Spleen (tissue), 11 donors: ENCODE results near the gene HGFAC. TPM values are rescaled to one million over a fixed set of nuclear protein-coding genes. Genes with fewer than 3 reads are reported as not detected.

Experiments used
- DNase-seq: peaks from one replicate; pipeline ENCODE4 v3.0.0-alpha.2; 2020
- H3K27ac ChIP-seq, 8 donors: fragments of 200-600 bp; sonication (generic) in 7 of 8; 1 replicate in 4 of 8; 2 replicates in 4 of 8; pipeline versions ENCODE4 v1.5.0 to v1.8.0; 2016 to 2021; ENCODE audit warnings: inconsistent platforms in 4 of 8, mild to moderate bottlenecking in 4 of 8, moderate library complexity in 1 of 8
- H3K27me3 ChIP-seq, 7 donors: fragments of 200-600 bp; sonication (generic) in 6 of 7; replicated peaks in 1 of 7; 1 replicate in 4 of 7; 2 replicates in 3 of 7; pipeline versions ENCODE4 v1.5.0 to v1.8.0; 2016 to 2021; ENCODE audit warnings: inconsistent platforms in 3 of 7, mild to moderate bottlenecking in 1 of 7
- H3K36me3 ChIP-seq, 6 donors: fragments of 200-600 bp; sonication (generic) in 5 of 6; 1 replicate in 4 of 6; 2 replicates in 2 of 6; pipeline versions ENCODE4 v1.5.0 to v1.8.0; 2016 to 2021; ENCODE audit warnings: inconsistent platforms in 2 of 6
- H3K4me1 ChIP-seq, 6 donors: fragments of 200-600 bp; sonication (generic) in 5 of 6; 1 replicate in 3 of 6; 2 replicates in 3 of 6; pipeline versions ENCODE4 v1.5.0 to v1.8.0; 2016 to 2021; ENCODE audit warnings: inconsistent platforms in 3 of 6
- H3K4me3 ChIP-seq, 8 donors: fragments of 200-600 bp; sonication (generic) in 7 of 8; 1 replicate in 4 of 8; 2 replicates in 4 of 8; pipeline versions ENCODE4 v1.5.0 to v1.8.0; 2016 to 2021; ENCODE audit warnings: inconsistent platforms in 4 of 8, mild to moderate bottlenecking in 4 of 8, moderate library complexity in 2 of 8
- H3K9me3 ChIP-seq, 8 donors: fragments of 200-600 bp; sonication (generic) in 7 of 8; 1 replicate in 4 of 8; 2 replicates in 4 of 8; pipeline versions ENCODE4 v1.5.0 to v1.8.0; 2016 to 2021; ENCODE audit warnings: inconsistent platforms in 4 of 8
- POLR2A ChIP-seq, 3 donors: fragments of 450-650 bp; IDR thresholded peaks; one replicate each; pipeline ENCODE4 v1.5.1; 2017; ENCODE audit warnings: antibody characterized with exemption in 3 of 3, mild to moderate bottlenecking in 1 of 3
- POLR2AphosphoS5 ChIP-seq, 3 donors: sonication (generic); formaldehyde crosslinking; IDR thresholded peaks; one replicate each; pipeline ENCODE4 v1.5.1; 2017; ENCODE audit warnings: antibody characterized with exemption in 3 of 3
- WGBS, 5 donors: extraction: QIAGEN DNeasy Blood & Tissue Kit in 3 of 5; methylation state at CpG; one replicate each; pipeline versions ENCODE4 v1.1.5 to v1.1.7; 2013 to 2018; 5-methylcytosine and 5-hydroxymethylcytosine counted together
- intact Hi-C: fragments of 100-400 bp; cut with DNase I; formaldehyde crosslinking; loops from one replicate; pipeline ENCODE4 v1.15.0; 2023; ENCODE audit warnings: low total_unique reads
- polyA plus RNA-seq, 3 donors: library from polyadenylated mRNA; stranded (reverse); fragments of 200-250 nt; gene quantifications; one replicate each; pipeline ENCODE4 v1.2.1, GENCODE V29; 2013
- total RNA-seq, 7 donors: library from RNA; depleted of rRNA in 3 of 7; stranded (reverse); fragments of >200 nt in 3 of 7; fragmentation: NEBNext Ultra II Directional in 4 of 7; extraction: Animal tissue kit (Norgen Biotek cat#: 25700) in 4 of 7; gene quantifications; one replicate each; pipeline versions ENCODE4 v1.1.0 to v1.2.1, GENCODE V29; 2016 to 2021
- TF ChIP-seq, protein P1 (sequence below), 11 experiments: fragments of 200-600 bp in 7 of 11; fragments of 450-650 bp in 4 of 11; sonication (generic) in 4 of 11; IDR thresholded peaks in 8 of 11; conservative IDR thresholded peaks in 3 of 11; 1 replicate in 7 of 11; 2 replicates in 4 of 11; pipeline versions ENCODE4 v1.4.0 to v1.8.0; 2016 to 2021; ENCODE audit warnings: antibody characterized with exemption in 11 of 11, inconsistent platforms in 4 of 11, mild to moderate bottlenecking in 1 of 11
- donor health status: healthy with polysubstance abuse.
- donor health status: DM: no; HTN: no; CAD: no; lungs with moderate emphysema.
- donor health status: DM: no; HTN: no; CAD: no.
- donor health status: Bipolar disorder and iron deficiency.
- donor health status: healthy.
- donor health status: DM: no; HTN: no; CAD: no.
- donor health status: DM: yes; HTN: yes; CAD: no.

HGFAC gene
- total and polyA plus RNA-seq, 10 donors: 0.11 to 0.47 (median 0.32) TPM; not detected in 5

DNA sequence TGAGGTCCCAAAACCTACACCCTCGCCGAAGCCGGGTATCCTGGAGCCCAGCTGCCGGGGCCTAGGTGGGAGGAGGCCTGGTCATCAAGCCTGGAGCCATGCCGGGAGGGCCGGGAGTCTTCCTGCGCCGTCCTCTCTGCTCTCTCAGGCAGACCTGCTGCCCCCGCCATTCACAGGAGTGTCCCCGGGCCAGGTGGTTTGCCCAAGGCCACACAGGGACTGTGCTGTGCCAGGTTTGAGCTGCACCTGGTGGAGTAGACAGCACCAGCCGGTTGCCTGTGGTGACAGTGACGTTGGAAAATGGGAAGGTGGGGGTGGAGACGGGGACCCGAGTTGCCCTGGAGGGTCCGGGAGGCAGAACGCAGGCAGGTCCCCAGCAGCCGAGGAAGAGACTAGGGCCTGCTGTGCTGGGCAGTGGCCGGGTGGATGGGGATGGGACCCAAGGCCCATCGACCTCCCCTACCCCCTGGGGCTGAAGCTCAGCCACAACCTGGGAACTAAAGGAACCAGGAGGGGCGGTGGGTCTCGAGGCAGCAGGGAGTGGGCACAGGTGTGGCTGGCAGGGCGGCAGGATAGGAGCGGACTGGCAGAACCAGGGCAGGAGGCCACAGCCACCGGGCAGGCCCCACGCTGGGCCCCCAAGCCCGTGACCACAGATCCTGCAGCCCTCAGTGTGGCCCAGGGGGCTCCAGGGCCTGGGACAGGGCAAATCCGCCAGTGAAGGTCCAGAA, 30.8 kb downstream of the HGFAC start:
- 86 to 94% (median 89%) methylated on average over 18 to 27 of the region's 27 CpGs for WGBS, 5 donors
- Histone ChIP-seq H3K27ac (no peak overlapping the region), H3K27me3 (peaks cover 0 to 72% (median 13%) of the 10 kb centered on the region in 7 donors), H3K4me3 (no peak overlapping the region), H3K36me3 (no peaks in the 10 kb centered on the region), H3K4me1 (no peaks in the 10 kb centered on the region), H3K9me3 (no peaks in the 10 kb centered on the region)
- TF ChIP-seq, protein P1, sequence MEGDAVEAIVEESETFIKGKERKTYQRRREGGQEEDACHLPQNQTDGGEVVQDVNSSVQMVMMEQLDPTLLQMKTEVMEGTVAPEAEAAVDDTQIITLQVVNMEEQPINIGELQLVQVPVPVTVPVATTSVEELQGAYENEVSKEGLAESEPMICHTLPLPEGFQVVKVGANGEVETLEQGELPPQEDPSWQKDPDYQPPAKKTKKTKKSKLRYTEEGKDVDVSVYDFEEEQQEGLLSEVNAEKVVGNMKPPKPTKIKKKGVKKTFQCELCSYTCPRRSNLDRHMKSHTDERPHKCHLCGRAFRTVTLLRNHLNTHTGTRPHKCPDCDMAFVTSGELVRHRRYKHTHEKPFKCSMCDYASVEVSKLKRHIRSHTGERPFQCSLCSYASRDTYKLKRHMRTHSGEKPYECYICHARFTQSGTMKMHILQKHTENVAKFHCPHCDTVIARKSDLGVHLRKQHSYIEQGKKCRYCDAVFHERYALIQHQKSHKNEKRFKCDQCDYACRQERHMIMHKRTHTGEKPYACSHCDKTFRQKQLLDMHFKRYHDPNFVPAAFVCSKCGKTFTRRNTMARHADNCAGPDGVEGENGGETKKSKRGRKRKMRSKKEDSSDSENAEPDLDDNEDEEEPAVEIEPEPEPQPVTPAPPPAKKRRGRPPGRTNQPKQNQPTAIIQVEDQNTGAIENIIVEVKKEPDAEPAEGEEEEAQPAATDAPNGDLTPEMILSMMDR (IDR thresholded peaks at IDR 0.05 in 8 of 11, conservative IDR thresholded peaks at IDR 0.05 in 3 of 11): no peak
- TF ChIP-seq POLR2AphosphoS5 (IDR thresholded peaks at IDR 0.05): no peak
- TF ChIP-seq POLR2A (IDR thresholded peaks at IDR 0.05): no peak
- DNase-seq: peak; percentile 56
- intact Hi-C loops: no loop called here

DNA sequence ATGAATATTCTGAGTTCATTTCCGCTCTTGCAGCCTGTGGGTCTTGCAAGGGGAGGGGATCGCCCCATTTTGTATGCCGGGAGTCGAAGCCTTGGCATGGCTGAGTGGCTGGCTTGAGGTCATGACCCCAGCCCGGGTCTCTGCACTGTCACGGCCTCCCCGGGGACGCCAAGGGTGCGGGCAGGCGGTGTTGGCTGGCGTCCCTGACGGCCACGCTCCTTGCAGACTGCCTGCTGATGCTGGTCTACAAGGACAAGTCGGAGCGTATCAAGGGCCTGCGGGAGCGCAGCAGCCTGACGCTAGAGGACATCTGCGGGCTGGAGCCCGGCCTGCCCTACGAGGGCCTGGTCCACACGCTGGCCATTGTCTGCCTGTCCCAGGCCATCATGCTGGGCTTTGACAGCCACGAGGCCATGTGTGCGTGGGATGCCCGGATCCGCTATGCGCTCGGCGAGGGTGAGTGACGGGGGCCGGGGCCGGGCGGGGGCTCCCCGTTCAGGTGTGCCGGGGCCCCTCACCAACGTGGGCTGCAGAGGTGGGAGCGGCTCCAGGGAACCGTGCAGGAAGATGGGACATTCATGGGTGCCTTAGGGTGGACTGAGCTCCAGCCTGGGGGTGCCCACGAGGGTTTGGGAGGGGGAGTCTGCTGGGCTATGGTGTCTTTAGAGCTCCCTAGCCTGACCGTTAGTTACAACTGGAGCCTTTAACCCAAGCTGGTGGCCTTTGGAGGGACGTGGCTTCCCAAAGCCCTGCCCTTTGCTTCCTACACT, 31.6 kb downstream of the HGFAC start:
- intact Hi-C loops: no loop called here
- Histone ChIP-seq H3K9me3 (no peaks in the 10 kb centered on the region), H3K4me3 (no peak overlapping the region), H3K36me3 (no peaks in the 10 kb centered on the region), H3K27ac (no peak overlapping the region), H3K27me3 (peaks cover 0 to 79% (median 13%) of the 10 kb centered on the region in 7 donors), H3K4me1 (no peaks in the 10 kb centered on the region)
- 84 to 90% (median 87%) methylated on average over 17 to 41 of the region's 41 CpGs for WGBS, 5 donors
- peak; percentile 69 for DNase-seq
- no peak for TF ChIP-seq POLR2AphosphoS5 (IDR thresholded peaks at IDR 0.05)
- TF ChIP-seq, protein P1 (IDR thresholded peaks at IDR 0.05 in 8 of 11, conservative IDR thresholded peaks at IDR 0.05 in 3 of 11): no peak
- no peak for TF ChIP-seq POLR2A (IDR thresholded peaks at IDR 0.05)

DNA sequence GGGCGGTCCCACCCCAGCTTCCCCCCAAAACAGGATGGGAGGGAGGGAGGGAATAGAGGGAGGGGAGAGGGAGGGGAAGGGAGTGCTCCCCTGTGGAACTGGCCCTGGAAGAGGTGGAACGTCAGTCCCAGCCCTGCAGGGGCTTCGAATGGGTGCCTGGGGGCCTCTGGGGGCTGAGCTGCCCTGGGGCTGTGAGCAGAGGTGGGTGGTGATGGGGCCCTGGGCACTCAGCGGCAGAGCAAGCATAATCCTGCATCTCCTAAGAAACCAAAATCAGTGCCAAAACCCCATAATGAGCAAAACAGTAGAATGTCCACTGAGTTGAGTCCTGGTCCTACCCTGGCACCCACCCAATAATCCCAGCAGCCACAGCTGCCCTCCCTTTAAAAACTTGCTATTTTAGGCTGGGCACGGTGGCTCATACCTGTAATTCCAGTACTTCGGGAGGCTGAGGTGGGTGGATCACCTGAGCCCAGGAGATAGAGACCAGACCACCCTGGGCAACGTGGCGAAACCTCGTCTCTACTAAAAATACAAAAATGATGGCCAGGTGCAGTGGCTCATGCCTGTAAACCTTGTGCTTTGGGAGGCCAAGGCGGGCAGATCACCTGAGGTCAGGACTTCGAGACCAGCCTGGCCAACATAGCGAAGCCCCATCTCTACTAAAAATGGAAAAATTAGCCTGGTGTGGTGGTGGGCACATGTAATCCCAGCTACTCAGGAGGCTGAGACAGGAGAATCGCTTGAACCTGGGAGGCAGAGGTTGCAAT, 32.4 kb downstream of the HGFAC start:
- Histone ChIP-seq H3K4me1 (no peaks in the 10 kb centered on the region), H3K27me3 (peaks cover 0 to 87% (median 13%) of the 10 kb centered on the region in 7 donors), H3K4me3 (no peak overlapping the region), H3K9me3 (no peaks in the 10 kb centered on the region), H3K36me3 (no peaks in the 10 kb centered on the region), H3K27ac (no peak overlapping the region)
- DNase-seq: peak; percentile 50
- TF ChIP-seq, protein P1 (IDR thresholded peaks at IDR 0.05 in 8 of 11, conservative IDR thresholded peaks at IDR 0.05 in 3 of 11): no peak
- no peak for TF ChIP-seq POLR2AphosphoS5 (IDR thresholded peaks at IDR 0.05)
- no peak for TF ChIP-seq POLR2A (IDR thresholded peaks at IDR 0.05)
- intact Hi-C loops: no loop called here
- WGBS, 5 donors: 75 to 87% (median 79%) methylated on average over 13 of the region's 13 CpGs
